Pons (tissue), 1 donor: ENCODE data around the gene GK.
"Not testable (repeated sequence)": the region's sequence is repeated elsewhere in the genome, so short reads cannot be mapped to it uniquely, and the experiment has no call there.

Experiments
- DNase-seq: peaks from one replicate; pipeline ENCODE4 v3.0.0-alpha.2; 2016; ENCODE audit warnings: low spot score

Gene GK

DNA sequence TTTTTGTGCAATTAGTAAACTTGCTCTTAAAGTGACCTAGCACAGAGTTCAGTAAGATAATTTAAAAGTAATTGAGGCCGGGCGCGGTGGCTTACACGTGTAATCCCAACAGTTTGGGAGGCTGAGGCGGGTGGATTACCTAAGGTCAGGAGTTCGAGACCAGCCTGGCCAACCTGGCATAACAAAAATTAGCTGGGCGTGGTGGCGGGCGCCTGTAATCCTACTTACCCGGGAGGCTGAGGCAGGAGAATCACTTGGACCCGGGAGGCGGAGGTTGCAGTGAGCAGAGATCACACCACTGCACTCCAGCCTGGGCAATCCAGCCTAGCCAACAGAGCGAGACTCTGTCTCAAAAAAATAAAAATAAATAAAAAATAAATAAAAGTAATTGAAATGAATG is 1.2 kb downstream of the GK start:
- DNase-seq = not testable (repeated sequence)

- DNase-seq = no peak
Observed at GRCh38 chrX:30654989-30655607, 1.9 kb downstream of the GK start.

DNA sequence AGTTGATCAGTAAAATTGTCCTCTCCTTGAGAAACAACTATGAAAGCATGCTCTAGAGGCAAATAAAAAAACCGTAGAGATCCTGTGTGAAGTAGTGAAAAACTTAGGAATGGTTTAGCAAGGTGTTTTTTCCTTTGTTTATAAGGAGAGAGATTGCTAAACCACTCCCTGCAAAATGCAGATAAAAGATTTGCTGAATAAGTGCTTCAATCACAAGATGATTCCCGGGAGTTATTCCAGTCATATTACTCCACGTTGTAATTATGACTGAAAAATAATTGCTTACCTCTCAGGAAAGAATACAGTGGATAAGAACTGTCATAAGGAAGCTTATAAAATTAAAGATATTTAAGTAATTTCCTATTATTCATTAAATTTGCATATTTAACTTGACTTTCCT is 2.8 kb downstream of the GK start:
- no peak for DNase-seq

GRCh38 chrX:30657196-30658161 is 4.3 kb downstream of the GK start:
- DNase-seq = no peak

- no peak for DNase-seq
Observed at GRCh38 chrX:30659421-30659820, 6.2 kb downstream of the GK start.

- DNase-seq = no peak
Observed at GRCh38 chrX:30661228-30661627, 8.0 kb downstream of the GK start.

- DNase-seq = no peak
Observed at GRCh38 chrX:30663322-30663721, 10.1 kb downstream of the GK start.

GRCh38 chrX:30665471-30665870 is 12.2 kb downstream of the GK start:
- DNase-seq = no peak

- no peak for DNase-seq
Observed at GRCh38 chrX:30666094-30666493, 12.9 kb downstream of the GK start.

- no peak for DNase-seq
Observed at GRCh38 chrX:30668581-30668980, 15.4 kb downstream of the GK start.

DNA sequence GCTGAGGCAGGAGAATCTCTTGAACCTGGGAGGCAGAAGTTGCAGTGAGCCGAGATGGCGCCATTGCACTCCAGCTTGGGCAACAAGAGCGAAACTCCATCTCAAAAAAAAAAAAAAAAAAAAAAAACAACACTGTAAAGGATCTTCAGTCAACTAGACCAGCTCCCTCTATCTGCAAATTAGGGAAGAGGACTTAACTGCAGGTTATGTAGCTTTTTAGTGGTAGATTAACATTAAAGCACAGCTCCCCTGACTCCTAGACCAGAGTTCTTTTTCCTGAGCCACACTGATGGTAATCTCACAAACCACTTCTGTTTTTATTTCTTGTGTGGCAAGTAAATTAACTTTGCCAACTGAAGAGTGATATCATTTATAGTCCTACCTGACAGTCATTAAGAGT is 18.0 kb downstream of the GK start:
- not testable (repeated sequence) for DNase-seq

GRCh38 chrX:30673127-30673796 is 20.0 kb downstream of the GK start:
- DNase-seq = no peak

DNA sequence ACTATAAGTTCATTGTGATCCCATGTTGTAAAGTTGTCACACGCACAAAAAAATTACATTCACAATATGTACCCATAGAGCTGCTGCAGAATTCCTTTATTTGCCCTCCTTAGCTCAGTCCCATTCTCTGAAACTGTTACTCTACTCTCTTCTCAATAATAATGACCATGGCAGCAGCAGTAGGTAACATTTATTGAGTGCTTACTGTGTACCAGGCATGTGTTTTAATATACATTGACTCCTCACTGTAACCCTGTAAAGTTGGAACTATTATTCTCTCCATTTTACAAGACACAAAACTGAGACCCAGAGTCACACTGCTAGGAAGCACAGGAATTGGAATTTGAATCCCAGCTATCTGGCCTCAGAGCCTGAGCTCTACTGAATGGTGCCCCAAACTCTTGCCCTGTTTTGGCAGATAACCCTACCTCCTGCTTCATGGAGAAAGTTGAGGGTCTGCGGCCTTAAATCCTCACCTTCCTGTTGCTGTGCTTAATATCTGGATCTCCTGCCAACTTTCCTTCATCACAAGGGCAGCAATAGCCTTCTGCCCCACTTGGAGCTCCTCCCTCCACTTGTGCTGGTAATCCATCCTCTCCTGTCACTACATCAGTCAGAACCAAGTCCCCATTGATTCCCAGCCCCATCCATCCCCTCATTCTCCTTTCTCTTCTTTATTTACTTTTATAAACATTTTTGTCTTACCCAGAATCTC is 20.8 kb downstream of the GK start:
- DNase-seq = no peak

- no peak for DNase-seq
Observed at GRCh38 chrX:30674799-30675198, 21.6 kb downstream of the GK start.

GRCh38 chrX:30679369-30679768 is 26.1 kb downstream of the GK start:
- DNase-seq = no peak

DNA sequence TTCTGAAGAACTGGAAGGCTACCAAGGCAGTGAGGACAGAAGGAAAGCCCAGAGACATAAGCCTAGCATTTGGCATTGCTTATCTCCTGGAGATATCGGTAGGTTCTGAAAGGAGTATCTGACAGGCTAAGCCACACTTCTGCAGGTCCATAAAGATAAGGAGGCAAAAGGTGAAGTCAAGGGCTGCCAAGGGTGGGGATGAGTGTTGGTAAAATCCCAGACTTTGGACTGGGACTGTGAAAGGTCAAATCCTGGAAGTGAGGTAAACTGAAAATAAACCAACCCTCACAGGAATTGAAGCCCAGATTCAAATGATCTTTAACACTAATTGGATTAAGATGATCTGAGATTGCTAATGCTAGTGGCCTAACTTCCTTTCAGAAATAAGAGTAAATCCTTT is 27.4 kb downstream of the GK start:
- DNase-seq = no peak

GRCh38 chrX:30688641-30689040 is 35.4 kb downstream of the GK start:
- no peak for DNase-seq

DNA sequence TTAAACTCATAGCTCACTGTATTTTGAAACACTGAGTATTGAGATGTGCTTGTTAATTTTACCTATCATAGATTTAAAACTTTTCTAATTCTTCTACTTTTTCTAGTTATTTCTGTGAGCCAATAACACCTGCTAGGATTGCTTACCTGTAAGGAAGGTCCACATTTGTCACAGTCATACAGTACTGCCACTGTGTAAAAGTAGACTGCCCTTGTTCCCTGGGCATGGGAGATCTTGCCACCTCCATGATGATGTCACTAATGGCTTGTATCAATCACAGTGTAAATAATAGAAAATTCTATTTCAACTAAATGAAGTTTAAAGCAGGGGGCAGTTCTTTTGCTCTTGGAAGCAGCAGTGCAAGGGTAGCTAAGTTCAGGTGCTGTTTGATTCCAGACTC is 35.9 kb downstream of the GK start:
- no peak for DNase-seq

GRCh38 chrX:30690330-30690729 is 37.1 kb downstream of the GK start:
- DNase-seq = no peak

DNA sequence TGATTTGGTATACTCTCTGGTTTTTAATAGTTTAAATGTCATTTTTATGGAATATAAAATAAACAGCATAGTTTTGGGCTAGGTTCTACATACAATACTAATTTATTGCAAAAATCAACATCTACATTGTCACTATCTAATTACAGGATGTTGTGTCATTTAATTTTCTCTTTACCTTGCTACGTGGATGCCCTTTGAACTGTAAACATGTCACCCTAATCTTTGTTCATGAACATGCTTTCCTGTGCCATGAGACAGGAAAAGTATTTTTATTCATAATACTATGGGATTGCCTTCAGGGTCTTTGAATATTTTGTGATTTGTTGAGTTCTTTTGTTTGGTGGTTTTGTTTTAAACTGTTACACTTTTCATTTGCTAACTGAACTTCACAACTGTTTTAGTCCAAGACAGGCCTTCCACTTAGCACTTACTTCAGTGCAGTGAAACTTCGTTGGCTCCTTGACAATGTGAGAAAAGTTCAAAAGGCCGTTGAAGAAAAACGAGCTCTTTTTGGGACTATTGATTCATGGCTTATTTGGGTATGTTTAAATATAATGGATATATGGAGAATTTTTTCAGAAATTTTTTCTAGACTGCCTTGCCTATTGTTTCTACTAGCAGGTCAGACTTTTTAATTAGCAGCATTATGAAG is 40.9 kb downstream of the GK start:
- no peak for DNase-seq

DNA sequence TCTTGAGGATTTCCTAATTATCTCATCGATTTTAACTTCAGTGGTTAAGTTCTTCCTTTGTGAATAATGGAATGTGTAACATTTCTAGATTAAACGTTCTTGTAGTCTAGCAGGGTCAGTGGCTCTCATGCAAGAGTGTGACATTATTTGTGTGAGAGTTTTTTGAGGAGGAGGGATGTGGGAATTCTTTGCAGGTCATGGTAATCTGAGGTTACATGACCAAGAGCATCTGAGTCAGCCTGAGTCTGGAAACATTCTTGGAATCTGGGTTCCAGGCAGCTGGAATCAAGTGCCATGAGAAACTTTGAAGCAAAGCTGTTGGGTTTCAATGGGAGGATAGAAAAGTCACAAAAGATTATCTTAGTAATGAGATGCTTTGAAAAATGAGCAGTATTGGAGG is 49.5 kb downstream of the GK start:
- no peak for DNase-seq
